ENCODE measurements around the gene NALCN. TPM values are rescaled to one million over a fixed set of nuclear protein-coding genes. Genes with fewer than 3 reads are reported as not detected.

Gene NALCN
- total RNA-seq, 4 donors from 2014 or later: 0.67 to 2.0 (median 1.5) TPM

- WGBS, 2 donors: 70 to 76% methylated on average over 6 of the region's 6 CpGs
- TF ChIP-seq POLR2A (IDR thresholded peaks at IDR 0.05): no peak
- TF ChIP-seq, protein P1, sequence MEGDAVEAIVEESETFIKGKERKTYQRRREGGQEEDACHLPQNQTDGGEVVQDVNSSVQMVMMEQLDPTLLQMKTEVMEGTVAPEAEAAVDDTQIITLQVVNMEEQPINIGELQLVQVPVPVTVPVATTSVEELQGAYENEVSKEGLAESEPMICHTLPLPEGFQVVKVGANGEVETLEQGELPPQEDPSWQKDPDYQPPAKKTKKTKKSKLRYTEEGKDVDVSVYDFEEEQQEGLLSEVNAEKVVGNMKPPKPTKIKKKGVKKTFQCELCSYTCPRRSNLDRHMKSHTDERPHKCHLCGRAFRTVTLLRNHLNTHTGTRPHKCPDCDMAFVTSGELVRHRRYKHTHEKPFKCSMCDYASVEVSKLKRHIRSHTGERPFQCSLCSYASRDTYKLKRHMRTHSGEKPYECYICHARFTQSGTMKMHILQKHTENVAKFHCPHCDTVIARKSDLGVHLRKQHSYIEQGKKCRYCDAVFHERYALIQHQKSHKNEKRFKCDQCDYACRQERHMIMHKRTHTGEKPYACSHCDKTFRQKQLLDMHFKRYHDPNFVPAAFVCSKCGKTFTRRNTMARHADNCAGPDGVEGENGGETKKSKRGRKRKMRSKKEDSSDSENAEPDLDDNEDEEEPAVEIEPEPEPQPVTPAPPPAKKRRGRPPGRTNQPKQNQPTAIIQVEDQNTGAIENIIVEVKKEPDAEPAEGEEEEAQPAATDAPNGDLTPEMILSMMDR (IDR thresholded peaks at IDR 0.05): no peak
- no peak for DNase-seq (ENCODE audit: low spot score in 2 of 2)
- no peak overlapping the region for H3K4me3 ChIP-seq (ENCODE audit: low read depth, poor library complexity, severe bottlenecking)
- intact Hi-C loops (cut with DNase I; ENCODE audit: low total_unique reads): no loop called here
These were observed 110.3 kb downstream of the NALCN start for GRCh38 chr13:101305981-101306411.

- 47 to 61% methylated on average over 7 of the region's 7 CpGs for WGBS, 2 donors
- no peak for DNase-seq (ENCODE audit: low spot score in 2 of 2)
- intact Hi-C loops (cut with DNase I; ENCODE audit: low total_unique reads): no loop called here
- H3K4me3 ChIP-seq (ENCODE audit: low read depth, poor library complexity, severe bottlenecking): no peak overlapping the region
- TF ChIP-seq, protein P1 (IDR thresholded peaks at IDR 0.05): no peak
- no peak for TF ChIP-seq POLR2A (IDR thresholded peaks at IDR 0.05)
These were observed 112.8 kb downstream of the NALCN start for GRCh38 chr13:101303521-101303920.

DNA sequence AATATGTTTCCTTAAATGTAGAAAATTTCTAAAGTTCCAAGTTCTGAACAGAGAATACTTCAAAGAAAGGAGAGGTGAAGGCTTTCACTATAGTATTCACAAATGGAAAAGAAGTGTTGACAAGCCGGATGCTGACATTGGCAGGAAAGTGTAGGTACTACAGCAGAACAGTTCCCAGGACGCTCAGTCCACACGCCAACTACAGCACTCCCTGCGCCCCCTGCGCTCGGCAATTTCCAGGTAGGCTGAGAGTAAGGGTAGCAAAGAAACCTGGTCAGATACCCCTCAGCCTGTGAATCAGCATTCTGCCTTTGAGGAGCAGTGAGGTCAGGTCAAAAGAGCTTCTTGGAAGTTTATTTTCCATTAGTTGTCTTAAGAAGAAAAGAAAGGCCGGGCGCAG is 115.3 kb downstream of the NALCN start:
- 89 to 95% methylated on average over 8 of the region's 8 CpGs for WGBS, 2 donors
- intact Hi-C loops (cut with DNase I; ENCODE audit: low total_unique reads): no loop called here
- no peak overlapping the region for H3K4me3 ChIP-seq (ENCODE audit: low read depth, poor library complexity, severe bottlenecking)
- TF ChIP-seq, protein P1 (IDR thresholded peaks at IDR 0.05): no peak
- TF ChIP-seq POLR2A (IDR thresholded peaks at IDR 0.05): no peak
- DNase-seq (ENCODE audit: low spot score in 2 of 2): no peak

DNA sequence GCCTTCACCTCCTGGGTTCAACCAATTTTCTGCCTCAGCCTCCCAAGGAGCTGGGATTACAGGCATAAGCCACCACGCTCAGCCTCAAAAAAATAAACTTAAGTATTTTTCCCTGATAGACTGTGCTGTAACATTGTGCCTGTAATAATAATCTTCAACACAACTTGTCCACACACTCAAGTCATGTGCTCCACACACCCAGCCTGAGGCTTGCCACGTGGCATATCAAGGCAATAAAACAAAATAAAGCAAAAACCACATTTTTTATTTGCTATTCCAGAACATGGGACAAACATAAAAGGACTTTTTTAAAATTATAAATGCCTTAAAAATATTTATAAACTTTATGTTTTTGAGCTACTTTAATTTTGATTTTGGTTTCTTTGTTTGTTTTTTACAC is 115.8 kb downstream of the NALCN start:
- no peak for TF ChIP-seq POLR2A (IDR thresholded peaks at IDR 0.05)
- TF ChIP-seq, protein P1 (IDR thresholded peaks at IDR 0.05): no peak
- DNase-seq (ENCODE audit: low spot score in 2 of 2): no peak
- intact Hi-C loops (cut with DNase I; ENCODE audit: low total_unique reads): no loop called here
- no peak overlapping the region for H3K4me3 ChIP-seq (ENCODE audit: low read depth, poor library complexity, severe bottlenecking)
- WGBS, 2 donors: 54 to 65% methylated on average over 2 of the region's 2 CpGs

DNA sequence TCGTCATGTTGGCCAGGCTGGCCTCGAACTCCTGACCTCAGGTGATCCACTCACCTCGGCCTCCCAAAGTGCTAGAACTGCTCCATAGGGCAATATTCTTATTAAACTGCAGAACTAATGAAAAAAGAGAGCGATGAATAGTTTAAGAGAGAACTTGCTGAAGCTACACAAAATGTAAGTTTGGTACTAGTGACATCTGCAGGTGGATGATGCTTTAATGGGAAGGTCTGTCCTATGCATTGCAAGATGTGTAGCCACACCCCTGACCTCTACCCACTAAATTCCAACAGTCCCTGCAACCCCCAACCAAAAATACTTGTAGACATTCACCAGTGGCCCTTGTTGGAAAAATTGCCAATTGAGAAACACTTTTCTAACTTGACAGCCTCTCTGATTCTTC is 117.8 kb downstream of the NALCN start:
- H3K4me3 ChIP-seq (ENCODE audit: low read depth, poor library complexity, severe bottlenecking): no peak overlapping the region
- intact Hi-C loops (cut with DNase I; ENCODE audit: low total_unique reads): no loop called here
- TF ChIP-seq, protein P1 (IDR thresholded peaks at IDR 0.05): no peak
- TF ChIP-seq POLR2A (IDR thresholded peaks at IDR 0.05): no peak
- DNase-seq (ENCODE audit: low spot score in 2 of 2): no peak
- 80 to 88% methylated on average over 4 of the region's 4 CpGs for WGBS, 2 donors

DNA sequence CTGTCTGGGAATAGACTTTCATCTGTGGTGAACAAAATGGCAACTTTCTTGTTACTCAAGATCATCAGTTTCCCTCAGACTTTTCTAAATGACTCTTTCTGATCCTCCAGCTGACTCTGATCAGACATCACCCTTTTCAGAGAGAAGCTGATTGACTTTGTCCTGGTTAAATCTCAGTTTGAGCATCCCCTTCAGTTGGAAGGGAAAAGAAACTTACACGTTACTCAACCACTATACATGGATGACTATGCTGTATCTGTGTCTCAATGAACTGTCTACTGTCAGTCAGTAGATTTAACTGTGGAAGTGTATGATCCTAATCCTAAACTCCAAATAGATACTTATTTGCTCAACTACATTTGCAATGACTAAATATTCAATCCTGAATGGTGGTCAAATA is 118.5 kb downstream of the NALCN start:
- intact Hi-C loops (cut with DNase I; ENCODE audit: low total_unique reads): no loop called here
- H3K4me3 ChIP-seq (ENCODE audit: low read depth, poor library complexity, severe bottlenecking): no peak overlapping the region
- TF ChIP-seq POLR2A (IDR thresholded peaks at IDR 0.05): no peak
- TF ChIP-seq, protein P1 (IDR thresholded peaks at IDR 0.05): no peak
- DNase-seq (ENCODE audit: low spot score in 2 of 2): no peak
- WGBS, 2 donors: 88 to 96% methylated on average over 1 of the region's 1 CpG

All from lower leg skin (tissue), 4 donors.